ENCODE data around the gene NACC2. TPM values are rescaled to one million over a fixed set of nuclear protein-coding genes. Genes with fewer than 3 reads are reported as not detected.

The NACC2 gene
- total and polyA plus RNA-seq, 2 experiments from 2014 or later: 4.4 to 12.0 TPM

DNA sequence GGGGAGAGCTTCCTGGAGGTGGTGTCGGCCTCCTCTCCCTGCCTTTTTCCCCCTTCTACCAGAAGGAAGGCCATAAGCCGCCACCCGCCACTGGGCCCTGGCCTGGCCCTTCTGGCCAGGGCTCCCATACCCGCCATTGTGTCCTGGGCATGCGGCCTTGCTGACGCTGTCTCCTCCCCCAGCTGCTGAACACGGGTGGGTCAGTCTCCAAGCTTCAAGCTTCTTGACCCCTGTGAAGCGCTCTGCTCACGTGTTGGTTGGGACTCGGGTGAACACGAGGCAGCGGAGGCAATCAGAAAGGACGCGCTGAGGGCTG, 109.7 kb downstream of the NACC2 start:
- no peaks in the 10 kb centered on the region for H3K36me3 ChIP-seq
- H3K4me1 ChIP-seq (ENCODE audit: low read depth): no peaks in the 10 kb centered on the region
- no peaks in the 10 kb centered on the region for H3K9me3 ChIP-seq (ENCODE audit: low read depth)
- H3K27me3 ChIP-seq: no peaks in the 10 kb centered on the region
- DNase-seq (ENCODE audit: low read depth in 1 of 2, low spot score in 1 of 2): no peak
- TF ChIP-seq CTCF (IDR thresholded peaks at IDR 0.05; ENCODE audit: low read depth, low read length): no peak
- H3K27ac ChIP-seq: no peak overlapping the region
- no peak overlapping the region for H3K4me3 ChIP-seq

DNA sequence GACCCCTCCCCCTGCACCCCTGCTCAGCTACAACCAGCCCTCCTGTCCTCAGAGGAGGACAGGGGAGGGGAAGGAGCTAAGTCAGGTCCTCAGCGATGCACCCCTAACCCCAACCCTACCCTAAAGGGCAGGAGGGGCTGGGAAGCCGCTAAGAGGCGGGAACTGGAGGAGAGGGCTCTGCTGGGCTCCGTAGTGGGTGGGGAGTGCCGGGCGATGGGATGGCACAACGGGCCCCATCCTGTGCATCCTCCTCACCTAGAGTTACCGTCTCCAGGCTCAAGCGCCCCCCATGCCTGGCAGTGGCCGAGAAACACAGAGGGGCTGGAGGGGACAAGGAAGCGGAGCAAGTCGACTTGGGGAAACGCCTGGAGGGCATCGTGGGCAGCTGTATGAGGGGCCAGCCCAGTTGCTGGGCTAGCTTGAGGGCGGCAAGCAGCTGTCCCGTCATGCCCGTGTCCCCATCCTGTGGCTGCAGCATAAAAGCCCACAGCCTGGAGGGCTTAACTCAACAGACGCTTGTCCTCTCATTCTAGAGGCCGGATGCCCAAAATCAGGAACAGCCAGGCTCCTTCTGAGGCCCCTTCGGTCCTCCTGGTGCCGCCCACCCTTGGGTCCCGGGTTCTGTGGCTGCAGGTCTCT, 110.9 kb downstream of the NACC2 start:
- no peaks in the 10 kb centered on the region for H3K36me3 ChIP-seq
- no peaks in the 10 kb centered on the region for H3K4me1 ChIP-seq (ENCODE audit: low read depth)
- H3K27ac ChIP-seq: no peak overlapping the region
- TF ChIP-seq CTCF (IDR thresholded peaks at IDR 0.05; ENCODE audit: low read depth, low read length): no peak
- H3K9me3 ChIP-seq (ENCODE audit: low read depth): no peaks in the 10 kb centered on the region
- H3K4me3 ChIP-seq: no peak overlapping the region
- no peak for DNase-seq (ENCODE audit: low read depth in 1 of 2, low spot score in 1 of 2)
- no peaks in the 10 kb centered on the region for H3K27me3 ChIP-seq

DNA sequence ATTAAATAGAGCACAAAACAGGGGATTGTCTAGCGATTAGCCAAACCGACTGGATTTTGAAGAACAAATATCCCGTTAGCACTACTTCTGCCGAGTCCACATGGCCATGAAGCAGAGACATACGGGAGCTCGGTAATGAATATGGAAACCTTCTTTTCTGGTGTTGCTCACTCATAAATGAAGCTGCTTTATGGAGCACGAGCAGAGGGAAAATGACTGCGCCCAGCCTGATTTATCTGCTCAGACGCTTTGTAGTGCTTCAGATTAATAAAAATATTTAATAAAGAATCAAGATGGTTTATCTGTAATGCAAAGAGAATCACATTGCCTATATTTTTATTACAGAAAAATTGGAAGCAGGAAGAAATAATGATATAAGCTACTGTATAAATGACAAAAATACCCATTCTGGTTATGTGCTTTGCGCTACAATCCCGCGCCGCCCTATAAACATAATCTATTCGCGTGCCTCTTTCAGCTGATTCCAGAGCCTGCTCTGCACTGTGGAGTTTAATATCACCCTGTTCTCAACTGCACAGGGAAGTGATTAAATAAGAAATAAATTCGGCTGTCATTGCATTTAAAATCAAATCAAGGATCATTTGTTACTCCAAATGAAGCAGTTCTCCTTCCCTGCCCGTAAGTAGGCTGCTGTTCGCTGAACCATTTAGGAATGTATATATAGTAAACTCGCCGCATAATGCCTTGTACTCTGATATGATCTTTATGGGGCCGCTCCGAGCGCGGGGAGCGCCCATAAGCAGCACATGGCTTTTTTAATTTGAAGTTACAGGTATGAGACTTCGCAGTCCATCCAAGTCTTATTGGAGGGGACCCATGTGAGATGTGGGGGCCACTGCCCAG, 111.6 kb downstream of the NACC2 start:
- no peaks in the 10 kb centered on the region for H3K4me1 ChIP-seq (ENCODE audit: low read depth)
- H3K27me3 ChIP-seq: no peaks in the 10 kb centered on the region
- H3K36me3 ChIP-seq: no peaks in the 10 kb centered on the region
- H3K9me3 ChIP-seq (ENCODE audit: low read depth): no peaks in the 10 kb centered on the region
- no peak overlapping the region for H3K4me3 ChIP-seq
- no peak for TF ChIP-seq CTCF (IDR thresholded peaks at IDR 0.05; ENCODE audit: low read depth, low read length)
- no peak overlapping the region for H3K27ac ChIP-seq
- DNase-seq (ENCODE audit: low read depth in 1 of 2, low spot score in 1 of 2): no peak

- Histone ChIP-seq H3K27ac (no peak overlapping the region), H3K4me1 (ENCODE audit: low read depth) (no peaks in the 10 kb centered on the region), H3K36me3 (no peaks in the 10 kb centered on the region), H3K4me3 (no peak overlapping the region), H3K27me3 (no peaks in the 10 kb centered on the region), H3K9me3 (ENCODE audit: low read depth) (no peaks in the 10 kb centered on the region)
- no peak for TF ChIP-seq CTCF (IDR thresholded peaks at IDR 0.05; ENCODE audit: low read depth, low read length)
- DNase-seq (ENCODE audit: low read depth in 1 of 2, low spot score in 1 of 2): no peak
These were observed 112.4 kb downstream of the NACC2 start for GRCh38 chr9:135982499-135983207.

GRCh38 chr9:135980926-135981630, 114.0 kb downstream of the NACC2 start:
- Histone ChIP-seq H3K27ac (no peak overlapping the region), H3K27me3 (no peaks in the 10 kb centered on the region), H3K9me3 (ENCODE audit: low read depth) (no peaks in the 10 kb centered on the region), H3K4me1 (ENCODE audit: low read depth) (no peaks in the 10 kb centered on the region), H3K4me3 (no peak overlapping the region), H3K36me3 (no peaks in the 10 kb centered on the region)
- TF ChIP-seq CTCF (IDR thresholded peaks at IDR 0.05; ENCODE audit: low read depth, low read length): no peak
- no peak for DNase-seq (ENCODE audit: low read depth in 1 of 2, low spot score in 1 of 2)

Measured in cardiac muscle cell (in vitro differentiated cells and primary cell).